ENCODE data around the gene MYO5B.

Gene MYO5B

GRCh38 chr18:50138181-50139064, 56.5 kb downstream of the MYO5B start:
- no peak for TF ChIP-seq CTCF (IDR thresholded peaks at IDR 0.05)

DNA sequence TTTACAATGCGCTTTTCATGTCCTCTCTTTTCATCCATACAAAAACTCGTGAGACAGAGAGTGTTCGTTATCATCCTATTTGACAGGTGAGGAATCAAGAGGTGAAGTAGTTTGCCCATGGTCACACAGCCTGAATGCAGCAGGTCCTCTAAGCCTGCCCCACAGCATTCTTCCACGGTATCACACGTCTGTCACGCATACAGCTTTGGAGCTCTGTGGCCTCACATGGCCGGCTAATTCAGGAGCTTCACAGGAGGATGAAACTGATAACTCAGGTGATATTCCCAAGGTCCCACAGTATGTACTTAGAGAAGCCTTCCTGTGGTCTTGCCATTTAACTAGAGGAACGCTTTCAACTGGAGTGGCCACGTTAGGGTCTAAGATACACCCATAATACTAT, 59.0 kb downstream of the MYO5B start:
- TF ChIP-seq CTCF (IDR thresholded peaks at IDR 0.05), result no peak

- TF ChIP-seq CTCF (IDR thresholded peaks at IDR 0.05), result no peak
Observed at GRCh38 chr18:50133526-50133925, 61.4 kb downstream of the MYO5B start.

DNA sequence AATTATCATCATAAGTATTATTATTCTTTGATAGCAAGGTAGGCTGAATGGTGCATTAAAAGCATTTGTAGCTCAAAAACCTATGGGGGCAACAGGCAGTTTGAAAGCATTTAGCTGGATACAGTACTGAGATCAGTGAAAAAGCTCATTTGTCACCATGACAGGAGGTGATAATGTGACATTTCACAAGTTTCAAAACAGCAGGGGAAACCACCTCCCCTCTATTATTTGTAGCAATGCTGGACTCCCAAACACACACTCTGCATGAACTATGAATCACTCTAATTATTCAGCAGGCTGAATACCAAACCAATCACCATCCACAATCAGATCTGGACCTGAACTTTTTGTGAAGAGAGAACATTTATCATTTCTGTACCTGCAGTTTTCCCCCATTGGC, 63.4 kb downstream of the MYO5B start:
- no peak for TF ChIP-seq CTCF (IDR thresholded peaks at IDR 0.05)

DNA sequence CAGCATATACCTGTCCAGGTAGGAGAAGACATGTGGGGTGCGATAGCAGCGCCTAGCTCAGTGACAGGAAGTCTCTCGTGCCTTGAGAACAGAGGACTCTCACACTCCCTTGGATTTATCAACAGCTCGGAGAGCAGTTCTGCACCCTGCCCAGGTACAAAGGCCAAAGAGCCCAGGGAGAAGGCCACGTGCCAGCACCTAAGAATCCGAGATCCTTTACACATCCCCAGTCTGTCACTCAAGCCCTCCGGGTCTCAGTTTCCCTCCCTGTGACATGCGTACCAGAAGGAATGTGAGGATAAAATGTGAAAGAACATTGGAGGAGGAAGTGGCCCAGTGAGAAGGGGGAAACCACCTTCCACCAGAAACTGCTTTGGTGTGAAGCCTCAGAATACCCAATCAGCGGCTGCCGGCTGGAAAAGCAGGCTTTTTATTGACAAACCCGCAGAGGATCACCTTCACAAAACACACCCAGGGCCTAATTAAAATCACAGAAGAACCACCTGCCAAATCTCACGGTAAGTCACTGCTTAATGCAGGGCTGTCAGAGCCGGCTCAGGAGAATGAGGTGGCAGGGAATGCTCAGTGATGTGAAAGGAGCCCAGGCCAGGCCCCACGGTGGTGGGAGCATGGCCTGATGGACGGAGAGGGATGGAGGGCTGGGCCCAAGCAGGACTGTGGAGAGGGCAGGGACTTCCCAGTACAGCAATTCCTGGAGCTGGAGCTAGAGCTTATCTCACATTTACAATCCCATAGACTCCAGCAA, 66.3 kb downstream of the MYO5B start:
- no peak for TF ChIP-seq CTCF (IDR thresholded peaks at IDR 0.05)

- TF ChIP-seq CTCF (IDR thresholded peaks at IDR 0.05), result no peak
Observed at GRCh38 chr18:50127516-50128210, 67.3 kb downstream of the MYO5B start.

GRCh38 chr18:50126471-50126870, 68.5 kb downstream of the MYO5B start:
- no peak for TF ChIP-seq CTCF (IDR thresholded peaks at IDR 0.05)

Measured in LNCAP (cell line).